RWPE2 (cell line): ENCODE measurements around the gene IRS2.

Source experiments
- ATAC-seq: fragments of 200-7000 bp; cut with Tn5 transposase; 3 replicates; pipeline ENCODE4 v1.9.1; 2021; ENCODE audit warnings: low read depth
- DNase-seq: peaks from one replicate; pipeline ENCODE4 v3.0.0-alpha.2; 2020; ENCODE audit warnings: low spot score
- H3K27ac ChIP-seq: fragments of 450-650 bp; 2 replicates; pipeline ENCODE4 v1.5.1; 2017; ENCODE audit warnings: mild to moderate bottlenecking; ENCODE audit not compliant: poor library complexity, severe bottlenecking
- H3K27me3 ChIP-seq: fragments of 250-450 bp; sonication (Bioruptor Pico); 2 replicates; pipeline ENCODE4 v1.5.1; 2021; ENCODE audit warnings: mild to moderate bottlenecking, moderate library complexity; ENCODE audit not compliant: insufficient read depth, poor library complexity, severe bottlenecking
- H3K36me3 ChIP-seq: fragments of 250-450 bp; sonication (Bioruptor Pico); 2 replicates; pipeline ENCODE4 v1.5.1; 2020; ENCODE audit warnings: low read depth, mild to moderate bottlenecking, moderate library complexity
- H3K4me1 ChIP-seq: fragments of 250-450 bp; sonication (Bioruptor Pico); 2 replicates; pipeline ENCODE4 v1.5.1; 2021; ENCODE audit warnings: mild to moderate bottlenecking, moderate library complexity; ENCODE audit not compliant: insufficient read depth, poor library complexity, severe bottlenecking
- H3K4me3 ChIP-seq: fragments of 250-450 bp; sonication (Bioruptor Pico); 2 replicates; pipeline ENCODE4 v1.5.1; 2021; ENCODE audit warnings: mild to moderate bottlenecking, moderate library complexity; ENCODE audit not compliant: severe bottlenecking
- H3K9me3 ChIP-seq: fragments of 250-450 bp; sonication (Bioruptor Pico); 2 replicates; pipeline ENCODE4 v1.5.1; 2021; ENCODE audit warnings: mild to moderate bottlenecking, moderate library complexity; ENCODE audit not compliant: severe bottlenecking
- CTCF ChIP-seq: fragments of 450-650 bp; IDR thresholded peaks from one replicate; pipeline ENCODE4 v1.5.1; 2017; ENCODE audit warnings: mild to moderate bottlenecking, moderate library complexity; ENCODE audit not compliant: poor library complexity, severe bottlenecking

Gene IRS2

GRCh38 chr13:109740721-109741120, 45.7 kb downstream of the IRS2 start:
- no peak overlapping the region for H3K27ac ChIP-seq
- no peak overlapping the region for H3K4me3 ChIP-seq

GRCh38 chr13:109740121-109740520, 46.3 kb downstream of the IRS2 start:
- H3K9me3 ChIP-seq, result no peaks in the 10 kb centered on the region
- no peak for ATAC-seq

More at GRCh38 chr13:109740721-109741120, 45.7 kb downstream of the IRS2 start:
- Histone ChIP-seq H3K9me3 (no peaks in the 10 kb centered on the region), H3K4me1 (peaks cover 28% of the 10 kb centered on the region), H3K27me3 (no peaks in the 10 kb centered on the region), H3K36me3 (no peaks in the 10 kb centered on the region)
- DNase-seq (no peak), ATAC-seq (no peak)
- TF ChIP-seq CTCF, result no peak

GRCh38 chr13:109738298-109738746, 48.1 kb downstream of the IRS2 start:
- no peak for TF ChIP-seq CTCF
- peak; percentile 92 for ATAC-seq
- Histone ChIP-seq H3K27ac (peak overlapping the region; percentile 86), H3K27me3 (no peaks in the 10 kb centered on the region), H3K9me3 (no peaks in the 10 kb centered on the region), H3K4me3 (no peak overlapping the region), H3K36me3 (no peaks in the 10 kb centered on the region), H3K4me1 (peaks cover 17% of the 10 kb centered on the region)
- peak; percentile 88 for DNase-seq

More at GRCh38 chr13:109740121-109740520, 46.3 kb downstream of the IRS2 start:
- no peak overlapping the region for H3K4me3 ChIP-seq
- H3K4me1 ChIP-seq, result peaks cover 28% of the 10 kb centered on the region
- H3K27ac ChIP-seq, result peak overlapping the region; percentile 86
- H3K36me3 ChIP-seq, result no peaks in the 10 kb centered on the region
- H3K27me3 ChIP-seq, result no peaks in the 10 kb centered on the region
- no peak for TF ChIP-seq CTCF
- no peak for DNase-seq

GRCh38 chr13:109737606-109738005, 48.8 kb downstream of the IRS2 start:
- no peaks in the 10 kb centered on the region for H3K27me3 ChIP-seq
- peaks cover 10% of the 10 kb centered on the region for H3K4me1 ChIP-seq
- DNase-seq (no peak), ATAC-seq (peak; percentile 42)
- no peaks in the 10 kb centered on the region for H3K9me3 ChIP-seq
- H3K27ac ChIP-seq, result peak overlapping the region; percentile 86
- no peak for TF ChIP-seq CTCF
- no peaks in the 10 kb centered on the region for H3K36me3 ChIP-seq
- H3K4me3 ChIP-seq, result no peak overlapping the region

GRCh38 chr13:109737046-109737573, 49.3 kb downstream of the IRS2 start:
- peaks cover 10% of the 10 kb centered on the region for H3K4me1 ChIP-seq
- no peaks in the 10 kb centered on the region for H3K9me3 ChIP-seq
- H3K27me3 ChIP-seq, result no peaks in the 10 kb centered on the region
- no peak overlapping the region for H3K4me3 ChIP-seq
- peak overlapping the region; percentile 86 for H3K27ac ChIP-seq
- DNase-seq (no peak), ATAC-seq (no peak)
- no peak for TF ChIP-seq CTCF
- H3K36me3 ChIP-seq, result no peaks in the 10 kb centered on the region
